ENCODE measurements around the gene ZFYVE28.
"Not testable (repeated sequence)": the region's sequence is repeated elsewhere in the genome, so short reads cannot be mapped to it uniquely, and the experiment has no call there.

ZFYVE28 gene

GRCh38 chr4:2417765-2418649, at the start of gene ZFYVE28:
Gene ZFYVE28 (minus strand): TSS chr4:2418645. CDS start chr4:2418323, 322 bp downstream.
- DNase-seq (ENCODE audit: insufficient read length, low spot score) (no peak), FAIRE-seq (no peak)

- DNase-seq (ENCODE audit: insufficient read length, low spot score); FAIRE-seq: not testable (repeated sequence)
Observed at GRCh38 chr4:2465544-2465943, 47.1 kb upstream of the ZFYVE28 start.

GRCh38 chr4:2465032-2465431, 46.6 kb upstream of the ZFYVE28 start:
- FAIRE-seq (no peak), DNase-seq (ENCODE audit: insufficient read length, low spot score) (no peak)

DNA sequence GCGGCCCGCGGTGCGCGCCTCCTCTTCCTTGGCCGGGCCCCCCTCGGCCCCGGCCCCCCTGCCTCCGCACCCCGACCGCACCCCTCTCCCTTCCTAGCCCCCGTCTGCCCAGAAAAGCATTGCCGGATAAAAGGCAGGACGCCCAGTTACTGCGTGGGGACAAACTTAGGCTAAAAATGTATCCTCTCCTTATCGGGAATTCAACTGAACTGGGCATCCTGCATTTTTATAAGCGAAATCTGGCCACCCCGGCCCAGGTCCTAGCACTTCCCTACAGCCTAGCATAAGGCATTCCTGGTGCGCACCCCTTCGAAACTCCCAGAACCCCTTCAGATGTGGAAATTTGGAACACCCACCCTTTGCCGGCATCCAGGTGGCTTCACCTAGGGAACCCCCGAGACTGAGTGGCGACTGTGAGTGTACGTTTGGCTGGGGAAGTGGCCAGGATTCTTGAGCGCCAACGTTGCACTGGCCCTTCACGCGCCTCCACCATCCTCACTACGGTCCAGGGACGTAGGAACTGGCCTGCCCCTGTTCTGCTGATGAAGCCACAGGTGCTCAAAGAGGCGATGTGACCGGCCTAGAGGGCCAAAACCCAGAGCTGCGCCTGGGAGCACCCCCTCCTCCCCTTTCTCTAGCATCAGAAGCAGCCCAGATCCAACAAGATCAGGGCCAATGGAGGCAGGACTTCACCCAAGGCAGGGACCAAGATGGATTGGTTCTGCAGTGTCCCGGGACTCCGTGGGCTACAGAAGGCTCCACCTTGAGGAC, 44.7 kb upstream of the ZFYVE28 start:
- no peak for FAIRE-seq
- DNase-seq (ENCODE audit: insufficient read length, low spot score) = no peak

DNA sequence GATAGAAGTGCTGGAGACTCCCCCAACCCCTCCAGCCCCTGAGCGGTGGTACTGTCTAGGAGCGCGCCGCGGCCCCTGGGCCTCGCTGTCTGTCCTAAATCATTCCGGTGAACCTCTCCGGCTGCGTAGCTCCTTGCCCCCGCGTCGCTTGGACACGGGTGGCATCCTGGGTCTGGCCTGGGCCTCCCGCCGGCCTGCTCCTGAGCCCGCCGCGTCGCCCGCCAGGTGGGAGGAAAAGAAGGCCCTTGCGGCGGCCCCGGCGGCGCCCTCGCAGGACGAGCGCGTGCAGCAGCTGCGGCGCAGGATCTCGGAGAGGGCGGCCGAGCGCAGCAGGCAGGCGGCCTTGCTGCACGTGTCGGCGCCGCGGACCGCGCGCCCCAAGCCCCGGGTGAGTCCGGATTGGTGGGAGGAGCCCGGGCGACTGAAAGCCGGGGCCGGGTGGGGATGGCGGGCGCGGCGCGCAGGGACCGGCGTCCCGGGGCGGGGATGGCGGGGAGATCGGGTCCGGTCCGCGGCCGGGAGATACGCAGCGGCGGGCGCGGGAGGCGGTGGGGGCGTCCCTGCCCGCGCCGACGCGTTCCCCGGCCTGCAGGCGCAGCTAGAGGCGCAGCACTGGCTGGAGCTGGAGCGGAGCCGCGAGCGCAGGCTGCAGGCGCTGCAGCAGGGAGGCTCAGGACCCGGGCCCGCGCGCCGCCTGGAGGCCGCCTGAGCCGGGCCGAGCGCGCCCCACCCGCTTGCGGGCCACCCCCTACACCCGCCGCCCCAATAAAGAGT, 44.0 kb upstream of the ZFYVE28 start:
- DNase-seq (ENCODE audit: insufficient read length, low spot score) (peak; percentile 83), FAIRE-seq (no peak)

GRCh38 chr4:2461246-2461960, 43.0 kb upstream of the ZFYVE28 start:
- FAIRE-seq = peak; percentile 33
- no peak for DNase-seq (ENCODE audit: insufficient read length, low spot score)

GRCh38 chr4:2459589-2460349, 41.3 kb upstream of the ZFYVE28 start:
- FAIRE-seq (no peak), DNase-seq (ENCODE audit: insufficient read length, low spot score) (no peak)

DNA sequence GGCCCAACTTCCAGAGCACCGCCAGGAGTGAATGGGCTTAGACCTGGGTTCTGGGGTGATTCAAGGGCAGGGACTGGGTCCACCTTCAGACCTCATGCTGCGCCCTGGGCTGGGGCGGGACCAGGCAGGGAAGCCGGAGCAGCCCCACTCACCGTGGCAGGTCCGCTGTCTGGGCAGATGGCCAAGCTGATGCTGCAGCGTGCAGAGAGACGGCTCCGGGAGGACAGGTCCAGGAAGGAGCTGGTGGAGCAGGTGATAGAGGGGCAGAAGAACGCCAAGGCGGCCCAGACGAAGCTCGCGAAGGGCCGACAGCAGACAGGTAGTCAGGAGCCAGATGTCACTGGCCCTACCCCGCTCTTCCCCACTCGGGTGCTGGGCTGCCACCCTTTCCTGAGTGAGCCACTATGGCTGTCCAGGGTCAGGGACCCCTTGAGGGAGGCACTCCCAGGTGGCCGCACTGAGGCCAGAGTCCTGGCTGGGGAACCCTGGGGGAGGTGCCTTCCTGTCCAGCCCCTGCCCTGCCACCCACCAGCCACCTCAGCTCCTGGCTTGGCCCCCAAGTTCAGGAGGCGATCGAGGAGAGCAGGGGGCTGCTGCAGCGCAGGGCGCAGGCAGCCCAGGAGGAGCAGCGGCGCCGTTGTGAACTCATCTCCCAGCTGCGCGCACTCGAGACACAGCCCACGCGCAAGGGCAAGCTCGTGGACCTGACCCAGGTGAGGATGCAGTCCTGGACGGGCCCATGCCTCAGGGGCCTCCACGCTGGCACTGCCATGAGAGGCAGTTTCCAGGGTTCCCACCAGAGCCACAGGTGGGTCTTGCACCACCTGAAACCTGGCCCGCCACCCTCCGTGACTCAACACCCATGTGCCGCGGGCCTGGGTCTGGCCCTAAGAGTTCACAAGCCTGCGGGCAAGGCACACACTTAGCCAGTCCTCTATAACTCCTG, 40.4 kb upstream of the ZFYVE28 start:
- DNase-seq (ENCODE audit: insufficient read length, low spot score) (no peak), FAIRE-seq (no peak)

DNA sequence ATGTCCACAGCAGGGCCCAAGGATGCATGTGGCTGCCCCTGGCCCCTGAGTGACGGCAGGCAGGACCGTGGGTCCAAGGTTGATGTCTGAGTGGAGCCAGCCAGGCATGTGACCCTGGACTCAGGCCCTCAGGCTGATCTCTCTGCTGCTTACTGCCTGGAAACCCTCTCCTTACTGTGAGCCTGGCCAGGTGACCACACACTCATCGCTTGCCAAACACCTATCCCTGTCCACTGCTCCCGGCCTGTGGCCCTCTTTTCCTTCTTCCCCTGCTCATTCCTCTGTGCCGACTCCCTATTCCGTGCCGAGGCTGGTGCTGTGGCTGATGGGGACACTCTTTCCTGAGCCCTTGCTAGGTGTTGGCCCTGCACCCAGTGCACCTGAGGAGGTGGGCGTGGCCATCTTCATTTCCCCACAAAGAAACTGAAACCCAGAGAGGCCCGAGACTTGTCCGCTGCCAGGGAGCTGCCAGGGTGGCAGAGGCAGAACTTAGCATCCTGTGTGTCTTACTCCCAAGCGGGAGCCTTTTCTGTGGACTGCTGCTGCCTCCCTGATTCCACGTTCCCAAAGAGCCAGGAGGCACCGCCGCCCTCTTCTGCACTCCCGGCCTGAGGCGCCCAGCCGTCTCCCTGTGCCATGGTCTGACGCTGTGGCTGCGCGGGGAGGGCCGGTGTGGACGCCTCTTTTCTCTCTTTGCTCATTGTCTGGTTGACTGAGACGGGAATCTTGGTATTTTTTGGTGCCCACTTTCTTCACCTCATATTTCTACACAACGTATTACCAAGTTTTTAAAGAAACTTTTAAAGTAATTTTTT, 39.2 kb upstream of the ZFYVE28 start:
- no peak for FAIRE-seq
- DNase-seq (ENCODE audit: insufficient read length, low spot score) = no peak

- FAIRE-seq = no peak
- no peak for DNase-seq (ENCODE audit: insufficient read length, low spot score)
Observed at GRCh38 chr4:2451821-2452785, 33.7 kb upstream of the ZFYVE28 start.

- no peak for FAIRE-seq
- DNase-seq (ENCODE audit: insufficient read length, low spot score) = no peak
Observed at GRCh38 chr4:2451036-2451520, 32.6 kb upstream of the ZFYVE28 start.

- FAIRE-seq (no peak), DNase-seq (ENCODE audit: insufficient read length, low spot score) (no peak)
Observed at GRCh38 chr4:2450394-2451035, 32.1 kb upstream of the ZFYVE28 start.

DNA sequence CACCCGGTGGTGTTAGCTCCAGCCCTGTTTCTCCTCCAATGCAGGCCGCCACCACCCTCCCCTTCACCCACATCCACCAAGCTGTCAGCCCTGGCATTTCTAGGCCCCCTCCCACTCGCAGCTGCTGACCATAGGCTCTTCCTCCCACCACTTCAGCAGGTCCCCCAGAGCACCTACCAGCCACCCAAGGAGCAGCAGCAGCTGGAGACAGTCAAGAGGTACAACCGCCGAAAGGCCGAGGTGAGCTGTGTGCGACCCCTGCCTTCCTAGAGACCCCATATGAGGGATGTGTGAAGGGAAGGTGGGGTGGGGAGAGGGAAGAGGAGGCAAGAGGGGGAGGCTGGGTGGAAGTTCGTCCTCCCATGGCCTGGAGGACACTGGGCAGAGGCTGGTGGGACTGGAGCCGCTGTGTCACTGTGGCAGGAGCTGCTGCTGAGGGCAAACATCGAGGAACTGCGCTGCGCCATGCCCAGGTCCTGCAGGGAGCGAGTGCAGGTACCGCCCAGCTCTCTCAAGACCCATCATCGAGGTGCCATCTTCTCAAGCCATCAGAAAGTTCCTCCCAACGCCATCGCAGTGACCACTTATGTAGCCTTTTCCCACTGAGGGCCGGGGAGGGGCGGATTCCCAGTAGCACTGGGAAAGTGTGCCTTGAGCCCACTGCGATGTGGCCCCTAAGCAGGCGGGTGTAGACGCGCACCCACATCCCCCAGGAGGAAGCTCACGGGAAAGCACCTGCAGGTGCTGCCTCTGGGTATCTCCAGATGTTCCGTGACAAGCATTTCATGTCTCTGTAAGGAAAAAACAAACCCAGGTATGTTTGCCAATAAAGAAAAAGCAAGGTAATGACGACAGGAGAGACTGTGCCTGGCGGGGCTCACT, 31.3 kb upstream of the ZFYVE28 start:
- FAIRE-seq (no peak), DNase-seq (ENCODE audit: insufficient read length, low spot score) (no peak)

DNA sequence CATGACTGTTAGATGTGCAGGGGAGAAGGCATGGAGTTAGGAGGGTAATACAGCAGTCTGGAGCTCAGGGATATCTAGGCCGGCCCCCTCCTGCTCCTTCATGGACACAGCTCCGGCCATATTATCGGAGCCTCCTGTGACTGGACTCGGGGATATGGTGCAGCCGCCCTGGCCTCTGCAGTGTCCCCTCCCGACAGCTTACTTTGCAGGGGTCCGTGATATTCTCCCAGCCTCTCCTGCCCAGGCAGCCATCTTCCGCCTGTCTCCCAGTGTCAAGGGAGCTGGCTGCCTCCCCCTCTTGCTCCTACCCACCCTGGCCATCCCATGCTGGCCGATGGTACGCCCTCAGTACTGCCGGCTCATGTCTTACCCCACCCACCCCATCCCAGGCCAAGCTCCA, 30.6 kb upstream of the ZFYVE28 start:
- DNase-seq (ENCODE audit: insufficient read length, low spot score) (no peak), FAIRE-seq (no peak)

- FAIRE-seq (no peak), DNase-seq (ENCODE audit: insufficient read length, low spot score) (no peak)
Observed at GRCh38 chr4:2448589-2448988, 30.1 kb upstream of the ZFYVE28 start.

All from GM19239 (cell line).